OCI-LY7 (cell line): ENCODE results near the gene ARFGAP2. TPM values are rescaled to one million over a fixed set of nuclear protein-coding genes. Genes with fewer than 3 reads are reported as not detected.
"Not testable (repeated sequence)": the region's sequence is repeated elsewhere in the genome, so short reads cannot be mapped to it uniquely, and the experiment has no call there.

Experiments used
- BruUV-seq: library from RNA; stranded (reverse); fragments of 400-500 nt; replicated peaks from 2 replicates; lab custom pipeline; 2021; lab: Mats Ljungman, UMichigan
- CTCF ChIA-PET: fragments of 300-600 bp; sonication (Branson Sonifier 250); formaldehyde crosslinking; loops from one replicate; lab custom pipeline; 2022; ENCODE audit warnings: antibody characterized with exemption; ENCODE audit not compliant: unreplicated experiment; lab: Charles Lee
- POLR2A ChIA-PET: fragments of 300-600 bp; sonication (Branson Sonifier 250); formaldehyde crosslinking; loops from one replicate; lab custom pipeline; 2022; ENCODE audit warnings: antibody characterized with exemption; lab: Charles Lee
- DNase-seq: peaks from one replicate; pipeline ENCODE4 v3.0.0-alpha.2; 2015; ENCODE audit warnings: low spot score
- H2AFZ ChIP-seq: fragments of 200-600 bp; sonication (generic), shearing (Covaris generic); 2 replicates; pipeline ENCODE4 v1.6.1; 2014; ENCODE audit warnings: mild to moderate bottlenecking, antibody characterized with exemption, low read length, moderate library complexity
- H3K27ac ChIP-seq: fragments of 200-600 bp; sonication (generic); 2 replicates; pipeline ENCODE4 v1.5.1; 2014; ENCODE audit warnings: mixed run types, low read depth, mild to moderate bottlenecking, moderate library complexity, low read length, inconsistent platforms; ENCODE audit not compliant: poor library complexity, severe bottlenecking
- H3K36me3 ChIP-seq: fragments of 200-600 bp; sonication (generic); 2 replicates; pipeline ENCODE4 v1.6.1; 2014; ENCODE audit warnings: mild to moderate bottlenecking, antibody characterized with exemption, low read length, moderate library complexity, mixed read lengths; ENCODE audit not compliant: insufficient read depth
- H3K4me1 ChIP-seq: fragments of 200-600 bp; sonication (generic); 2 replicates; pipeline ENCODE4 v1.5.1; 2014; ENCODE audit warnings: mild to moderate bottlenecking, low read length; ENCODE audit not compliant: insufficient read depth, poor library complexity, severe bottlenecking
- H3K4me2 ChIP-seq: fragments of 200-600 bp; sonication (generic); 2 replicates; pipeline ENCODE4 v1.6.1; 2014; ENCODE audit warnings: mild to moderate bottlenecking, low read length
- H3K4me3 ChIP-seq: fragments of 200-600 bp; sonication (generic); 2 replicates; pipeline ENCODE4 v1.5.1; 2014; ENCODE audit warnings: mild to moderate bottlenecking, low read depth, low read length; ENCODE audit not compliant: poor library complexity, severe bottlenecking
- H3K79me2 ChIP-seq: fragments of 200-600 bp; sonication (generic); 2 replicates; pipeline ENCODE4 v1.6.1; 2016; ENCODE audit warnings: low read depth, mild to moderate bottlenecking, low read length, moderate library complexity, mixed read lengths; ENCODE audit not compliant: insufficient read depth
- H3K9me2 ChIP-seq: fragments of 200-600 bp; sonication (generic); 2 replicates; pipeline ENCODE4 v1.6.1; 2016; ENCODE audit warnings: mild to moderate bottlenecking, low read length, mixed read lengths; ENCODE audit not compliant: insufficient read depth
- H3K9me3 ChIP-seq: fragments of 200-600 bp; sonication (generic); 2 replicates; pipeline ENCODE4 v1.6.1; 2014; ENCODE audit warnings: mild to moderate bottlenecking, mixed run types, low read length, mixed read lengths
- H4K20me1 ChIP-seq: fragments of 200-600 bp; sonication (generic); 2 replicates; pipeline ENCODE4 v1.6.1; 2014; ENCODE audit warnings: mild to moderate bottlenecking, antibody characterized with exemption, low read length, moderate library complexity, mixed read lengths; ENCODE audit not compliant: insufficient read depth
- EZH2phosphoT487 ChIP-seq: fragments of 200-600 bp; sonication (generic); IDR thresholded peaks from 2 replicates; pipeline ENCODE4 v1.6.1; 2018; ENCODE audit warnings: low read depth, borderline replicate concordance, mild to moderate bottlenecking, mixed run types, antibody characterized with exemption, low read length, moderate library complexity, mixed read lengths
- intact Hi-C: fragments of 100-400 bp; cut with micrococcal nuclease; formaldehyde crosslinking; loops from one replicate; pipeline ENCODE4 v1.10.0; 2022; ENCODE audit not compliant: unreplicated experiment
- total RNA-seq, 2 experiments: library from RNA; depleted of rRNA in 1 of 2; stranded (reverse); fragments of >200 nt in 1 of 2; shearing (Covaris generic) in 1 of 2; gene quantifications; 2 replicates each; pipeline ENCODE4 v1.2.3, GENCODE V29; 2014 to 2022
- TF ChIP-seq, protein P1 (sequence below): fragments of 200-600 bp; sonication (generic); conservative IDR thresholded peaks from 2 replicates; pipeline ENCODE4 v1.5.1; 2014; ENCODE audit warnings: mild to moderate bottlenecking, antibody characterized with exemption, low read length, moderate library complexity, mixed read lengths

The ARFGAP2 gene
- total RNA-seq, 2 experiments from 2014 or later = 116 to 135 TPM

DNA sequence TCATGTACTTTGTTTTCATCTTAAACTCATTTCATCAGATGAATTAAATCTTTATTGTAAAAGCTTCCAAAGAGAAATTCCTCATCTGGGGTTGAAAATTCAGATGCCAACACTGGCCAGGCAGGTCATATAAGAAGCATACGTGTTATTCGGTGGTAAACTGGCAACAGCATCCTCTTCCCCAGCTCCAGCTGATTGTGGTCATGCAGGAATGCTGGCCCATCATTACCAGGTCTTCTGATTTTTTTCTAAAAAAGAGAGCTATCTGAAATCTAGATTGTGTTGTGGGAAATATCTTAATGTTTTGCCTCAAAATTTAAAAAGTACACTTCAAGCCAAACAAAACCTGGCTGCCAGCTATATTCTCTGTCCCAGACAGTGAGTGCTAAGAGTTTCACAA is 53.6 kb downstream of the ARFGAP2 start:
- TF ChIP-seq, protein P1, sequence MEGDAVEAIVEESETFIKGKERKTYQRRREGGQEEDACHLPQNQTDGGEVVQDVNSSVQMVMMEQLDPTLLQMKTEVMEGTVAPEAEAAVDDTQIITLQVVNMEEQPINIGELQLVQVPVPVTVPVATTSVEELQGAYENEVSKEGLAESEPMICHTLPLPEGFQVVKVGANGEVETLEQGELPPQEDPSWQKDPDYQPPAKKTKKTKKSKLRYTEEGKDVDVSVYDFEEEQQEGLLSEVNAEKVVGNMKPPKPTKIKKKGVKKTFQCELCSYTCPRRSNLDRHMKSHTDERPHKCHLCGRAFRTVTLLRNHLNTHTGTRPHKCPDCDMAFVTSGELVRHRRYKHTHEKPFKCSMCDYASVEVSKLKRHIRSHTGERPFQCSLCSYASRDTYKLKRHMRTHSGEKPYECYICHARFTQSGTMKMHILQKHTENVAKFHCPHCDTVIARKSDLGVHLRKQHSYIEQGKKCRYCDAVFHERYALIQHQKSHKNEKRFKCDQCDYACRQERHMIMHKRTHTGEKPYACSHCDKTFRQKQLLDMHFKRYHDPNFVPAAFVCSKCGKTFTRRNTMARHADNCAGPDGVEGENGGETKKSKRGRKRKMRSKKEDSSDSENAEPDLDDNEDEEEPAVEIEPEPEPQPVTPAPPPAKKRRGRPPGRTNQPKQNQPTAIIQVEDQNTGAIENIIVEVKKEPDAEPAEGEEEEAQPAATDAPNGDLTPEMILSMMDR = no peak
- no peak for TF ChIP-seq EZH2phosphoT487
- ChIA-PET CTCF (no interaction called here), POLR2A (interaction anchor here (0.6 to 1.1 kb wide), 6 partner anchors 9 to 222 kb away, joined by 3 to 7 read pairs (median 4); no protein-coding TSS in a partner anchor)
- Histone ChIP-seq H3K9me2 (no peaks in the 10 kb centered on the region), H3K4me2 (no peak overlapping the region), H3K4me3 (no peak overlapping the region), H3K9me3 (no peaks in the 10 kb centered on the region), H3K4me1 (peaks cover 37% of the 10 kb centered on the region), H2AFZ (no peak overlapping the region), H3K36me3 (peaks cover 5% of the 10 kb centered on the region; the same call in 1 of the 2 replicates), H4K20me1 (no peaks in the 10 kb centered on the region), H3K27ac (no peak overlapping the region), H3K79me2 (no peaks in the 10 kb centered on the region)
- no peak for DNase-seq
- no TSS peak for BruUV-seq
- intact Hi-C loops = no loop called here

DNA sequence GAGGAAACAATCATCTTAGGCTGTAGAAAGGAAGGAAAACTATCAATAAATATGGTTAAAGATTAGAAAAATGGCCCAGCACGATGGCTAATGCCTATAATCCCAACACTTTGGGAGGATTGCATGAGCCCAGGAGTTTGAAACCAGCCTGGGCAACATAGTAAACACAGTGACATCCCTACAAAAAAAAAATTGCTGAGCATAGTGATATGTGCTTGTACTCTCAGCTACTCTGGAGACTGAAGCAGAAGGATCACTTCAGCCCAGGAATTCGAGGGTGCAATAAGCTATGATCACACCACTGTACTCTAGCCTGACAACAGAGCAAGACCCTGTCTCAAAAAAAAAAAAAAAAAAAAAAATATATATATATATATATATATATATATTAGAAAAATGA is 54.9 kb downstream of the ARFGAP2 start:
- no peak overlapping the region for H3K4me2 ChIP-seq
- H2AFZ ChIP-seq = no peak overlapping the region
- no peaks in the 10 kb centered on the region for H4K20me1 ChIP-seq
- no peak for DNase-seq
- TF ChIP-seq EZH2phosphoT487 = no peak
- TF ChIP-seq, protein P1 = no peak
- no peak overlapping the region for H3K4me3 ChIP-seq
- H3K27ac ChIP-seq = no peak overlapping the region
- no peaks in the 10 kb centered on the region for H3K9me2 ChIP-seq
- ChIA-PET POLR2A (interaction anchor here (0.5 to 1.0 kb wide), 4 partner anchors 10 to 672 kb away, joined by 3 to 4 read pairs (median 3); no protein-coding TSS in a partner anchor), CTCF (no interaction called here)
- peaks cover 26% of the 10 kb centered on the region for H3K4me1 ChIP-seq
- no TSS peak for BruUV-seq
- H3K79me2 ChIP-seq = no peaks in the 10 kb centered on the region
- intact Hi-C loops = no loop called here
- no peaks in the 10 kb centered on the region for H3K9me3 ChIP-seq
- H3K36me3 ChIP-seq = peaks cover 5% of the 10 kb centered on the region; the same call in 1 of the 2 replicates

DNA sequence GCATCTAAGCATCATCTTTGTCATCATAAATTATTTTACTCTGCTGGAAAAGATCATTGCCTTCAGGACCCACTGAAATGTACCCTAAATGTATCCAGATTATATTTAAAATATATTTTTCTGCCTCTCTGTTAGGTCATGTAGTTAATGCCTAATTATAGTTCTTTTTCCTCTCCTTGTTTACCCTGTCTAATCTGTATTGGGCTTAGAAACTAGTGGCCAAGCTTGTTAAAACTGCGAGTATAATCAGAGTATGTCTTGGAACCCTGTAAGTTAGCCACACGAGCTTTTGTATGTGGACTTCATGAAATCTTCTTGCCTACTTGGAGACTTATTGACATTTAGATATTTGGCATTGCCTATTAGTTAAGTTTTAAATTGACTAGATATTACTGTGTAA is 55.6 kb downstream of the ARFGAP2 start:
- Histone ChIP-seq H3K4me3 (no peak overlapping the region), H4K20me1 (no peaks in the 10 kb centered on the region), H3K4me1 (peaks cover 24% of the 10 kb centered on the region), H3K4me2 (no peak overlapping the region), H3K9me2 (no peaks in the 10 kb centered on the region), H3K36me3 (peaks cover 5% of the 10 kb centered on the region; the same call in 1 of the 2 replicates), H2AFZ (no peak overlapping the region), H3K27ac (no peak overlapping the region), H3K79me2 (no peaks in the 10 kb centered on the region), H3K9me3 (no peaks in the 10 kb centered on the region)
- BruUV-seq = no TSS peak
- no peak for TF ChIP-seq EZH2phosphoT487
- TF ChIP-seq, protein P1 = no peak
- ChIA-PET CTCF (interaction anchor here (0.5 kb wide), 1 partner anchor 259 kb away, joined by 3 read pairs; no protein-coding TSS in a partner anchor), POLR2A (interaction anchor here (0.8 to 1.7 kb wide), 4 partner anchors 10 to 29 kb away, joined by 3 to 6 read pairs (median 4); no protein-coding TSS in a partner anchor)
- intact Hi-C loops = no loop called here
- DNase-seq = no peak

DNA sequence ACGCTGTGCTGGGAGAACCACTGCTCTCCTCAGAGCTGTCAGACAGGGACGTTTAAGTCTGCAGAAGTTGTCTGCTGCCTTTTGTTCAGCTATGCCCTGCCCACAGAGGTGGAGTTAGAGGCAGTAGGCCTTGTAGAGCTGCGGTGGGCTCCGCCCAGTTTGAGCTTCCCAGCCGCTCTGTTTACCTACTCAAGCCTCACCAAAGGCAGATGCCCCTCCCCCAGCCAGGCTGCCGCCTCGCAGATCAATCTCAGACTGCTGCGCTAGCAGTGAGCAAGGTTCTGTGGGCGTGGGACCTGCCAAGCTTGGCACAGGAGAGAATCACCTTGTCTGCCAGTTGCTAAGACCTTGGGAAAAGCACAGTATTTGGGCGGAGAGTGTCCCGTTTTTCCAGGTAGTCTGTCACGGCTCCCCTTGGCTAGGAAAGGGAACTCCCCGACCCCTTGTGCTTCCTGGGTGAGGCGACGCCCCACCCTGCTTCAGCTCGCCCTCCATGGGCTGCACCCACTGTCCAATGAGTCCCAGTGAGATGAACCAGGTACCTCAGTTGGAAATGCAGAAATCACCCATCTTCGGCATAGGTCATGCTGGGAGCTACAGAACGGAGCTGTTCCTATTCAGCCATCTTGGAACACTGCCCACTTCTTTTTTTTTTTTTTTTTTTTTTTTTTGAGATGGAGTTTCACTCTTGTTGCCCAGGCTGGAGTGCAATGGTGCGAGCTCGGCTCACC is 57.6 kb downstream of the ARFGAP2 start:
- H3K79me2 ChIP-seq, DNase-seq, H3K4me2 ChIP-seq, H3K4me3 ChIP-seq, H3K9me2 ChIP-seq, H3K27ac ChIP-seq, H2AFZ ChIP-seq, intact Hi-C loops, H3K36me3 ChIP-seq, H3K9me3 ChIP-seq, BruUV-seq, H4K20me1 ChIP-seq, H3K4me1 ChIP-seq: not testable (repeated sequence)
- ChIA-PET CTCF (interaction anchor here (0.6 to 1.0 kb wide), 2 partner anchors 12 to 102 kb away, joined by 3 to 6 read pairs; no protein-coding TSS in a partner anchor), POLR2A (interaction anchor here (1.0 to 1.7 kb wide), 5 partner anchors 8 to 155 kb away, joined by 3 to 6 read pairs (median 4); no protein-coding TSS in a partner anchor)
